ENCODE data around the gene DCTN3. TPM values are rescaled to one million over a fixed set of nuclear protein-coding genes. Genes with fewer than 3 reads are reported as not detected.

The DCTN3 gene
- total RNA-seq, 1 experiment from 2014 or later: 27.5 TPM

- TF ChIP-seq ZSCAN18 (CRISPR knock-in tag; IDR thresholded peaks at IDR 0.05) (no peak), OVOL2 (CRISPR knock-in tag; IDR thresholded peaks at IDR 0.05; ENCODE audit: borderline replicate concordance) (no peak), TP53 (CRISPR knock-in tag; IDR thresholded peaks at IDR 0.05) (no peak), CREM (CRISPR knock-in tag; IDR thresholded peaks at IDR 0.05) (no peak), ZBTB43 (CRISPR knock-in tag; IDR thresholded peaks at IDR 0.05) (0 out of 2 replicates have a peak, but pooled peaks have one; percentile 14), E2F1 (CRISPR knock-in tag; IDR thresholded peaks at IDR 0.05) (no peak), ZNF425 (CRISPR knock-in tag; conservative IDR thresholded peaks at IDR 0.05) (no peak), ZNF281 (CRISPR knock-in tag; IDR thresholded peaks at IDR 0.05) (no peak), ZNF138 (CRISPR knock-in tag; conservative IDR thresholded peaks at IDR 0.05) (no peak), SP1 (CRISPR knock-in tag; conservative IDR thresholded peaks at IDR 0.05) (0 out of 2 replicates have a peak, but pooled peaks have one; percentile 28), E2F5 (CRISPR knock-in tag; IDR thresholded peaks at IDR 0.05) (no peak)
Observed at GRCh38 chr9:34577400-34578240, 42.7 kb downstream of the DCTN3 start (continued).

GRCh38 chr9:34576597-34577399 is 43.5 kb downstream of the DCTN3 start:
- POLR2A ChIA-PET: interaction anchor here (1.6 kb wide), 1 partner anchor 14 kb away, joined by 6 read pairs; no protein-coding TSS in a partner anchor
- H3K27me3 Mint-ChIP-seq (ENCODE audit: low read depth): peaks cover 61% of the 10 kb centered on the region
- H3K27ac Mint-ChIP-seq: no peak overlapping the region
- peaks cover 48% of the 10 kb centered on the region for H3K4me1 Mint-ChIP-seq
- CTCF ChIA-PET: interaction anchor here (0.8 to 7.4 kb wide), 10 partner anchors 12 to 173 kb away, joined by 4 to 109 read pairs (median 18); partner anchors contain the start of genes CNTFR and DCTN3
- H3K4me3 Mint-ChIP-seq: peak overlapping the region; percentile 77
- DNase-seq (ENCODE audit: low spot score) (peak; percentile 69), ATAC-seq (peak; percentile 46)
- H3K9me3 Mint-ChIP-seq: no peaks in the 10 kb centered on the region
- TF ChIP-seq FOXK1 (CRISPR knock-in tag; IDR thresholded peaks at IDR 0.05) (no peak), GABPB1 (CRISPR knock-in tag; IDR thresholded peaks at IDR 0.05) (no peak), IRF1 (CRISPR knock-in tag; IDR thresholded peaks at IDR 0.05) (no peak)
- H3K36me3 Mint-ChIP-seq: no peaks in the 10 kb centered on the region
